Tibial artery (tissue), 4 donors: Measurements from ENCODE around the gene CABLES1.
A peak's percentile ranks its signal among the peaks of the same experiment; 100 is the strongest.

Experiments
- DNase-seq, 2 donors: peaks; one replicate each; pipeline ENCODE4 v3.0.0-alpha.2; 2019
- H3K27ac ChIP-seq, 2 donors: fragments of 200-600 bp; sonication (generic) in 1 of 2; 1 replicate in 1 of 2; 2 replicates in 1 of 2; pipeline ENCODE4 v1.5.1; 2018 to 2019; ENCODE audit warnings: mild to moderate bottlenecking in 1 of 2
- H3K27me3 ChIP-seq, 2 donors: fragments of 200-600 bp; sonication (generic) in 1 of 2; one replicate each; pipeline versions ENCODE4 v1.5.1 to v1.6.0; 2016 to 2019
- H3K36me3 ChIP-seq, 3 donors: fragments of 200-600 bp; sonication (generic) in 2 of 3; one replicate each; pipeline ENCODE4 v1.5.1; 2016 to 2019; ENCODE audit warnings: mild to moderate bottlenecking in 2 of 3
- H3K4me1 ChIP-seq, 4 donors: fragments of 200-600 bp; sonication (generic) in 2 of 4; 1 replicate in 3 of 4; 2 replicates in 1 of 4; pipeline ENCODE4 v1.5.1; 2016 to 2019
- H3K4me3 ChIP-seq, 2 donors: fragments of 200-600 bp; sonication (generic) in 1 of 2; 1 replicate in 1 of 2; 2 replicates in 1 of 2; pipeline ENCODE4 v1.5.1; 2018 to 2019; ENCODE audit warnings: mild to moderate bottlenecking in 2 of 2
- H3K9me3 ChIP-seq, 3 donors: fragments of 200-600 bp; sonication (generic) in 1 of 3; one replicate each; pipeline ENCODE4 v1.5.1; 2016 to 2019
- intact Hi-C: fragments of 100-400 bp; cut with DNase I; formaldehyde crosslinking; loops from one replicate; pipeline ENCODE4 v1.15.0; 2023; ENCODE audit warnings: low total_unique reads
- TF ChIP-seq, protein P1 (sequence below), 2 experiments: fragments of 200-600 bp in 1 of 2; fragments of 450-650 bp in 1 of 2; IDR thresholded peaks; one replicate each; pipeline ENCODE4 v1.5.1; 2017 to 2019; ENCODE audit warnings: antibody characterized with exemption in 2 of 2, mild to moderate bottlenecking in 1 of 2, moderate library complexity in 1 of 2

The CABLES1 gene

DNA sequence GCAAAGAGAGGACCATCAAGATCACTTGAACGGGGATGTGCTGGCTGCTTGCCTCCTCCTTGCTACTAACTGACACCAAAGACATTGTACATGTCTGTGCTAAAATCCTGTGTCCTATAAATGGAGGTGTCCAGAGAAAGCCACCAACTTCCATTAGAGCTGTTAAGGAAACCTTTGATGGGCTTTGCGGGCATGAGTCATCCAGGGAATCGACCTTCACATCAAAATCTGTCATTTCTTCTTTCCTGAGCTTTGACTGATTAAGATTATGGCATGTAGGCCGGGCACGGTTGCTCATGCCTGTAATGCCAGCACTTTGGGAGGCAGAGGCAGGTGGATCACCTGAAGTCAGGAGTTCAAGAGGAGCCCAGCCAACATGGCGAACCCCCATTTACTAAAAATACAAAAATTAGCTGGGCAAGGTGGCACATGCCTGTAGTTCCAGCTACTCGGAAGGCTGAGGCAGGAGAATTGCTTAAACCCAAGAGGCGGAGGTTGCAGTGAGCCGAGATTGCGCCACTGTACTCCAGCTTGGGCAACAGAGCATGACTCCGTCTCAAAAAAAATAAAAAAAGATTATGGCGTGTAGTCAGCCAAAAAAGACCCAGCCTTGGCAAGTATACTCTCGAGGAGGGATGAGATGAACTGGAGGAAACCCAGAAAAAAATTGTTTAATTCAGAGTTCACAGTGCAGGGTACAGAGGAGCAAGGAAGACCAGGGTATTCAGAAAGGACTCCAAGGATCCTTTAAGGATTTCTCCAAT is 115.8 kb downstream of the CABLES1 start:
- Histone ChIP-seq H3K9me3 (no peaks in the 10 kb centered on the region), H3K4me1 (no peaks in the 10 kb centered on the region), H3K4me3 (no peak overlapping the region), H3K27me3 (no peaks in the 10 kb centered on the region), H3K36me3 (peaks cover 0 to 51% (median 38%) of the 10 kb centered on the region in 3 donors), H3K27ac (peak overlapping the region in 1 of 2 donors; percentile 6)
- intact Hi-C loops: no loop called here
- TF ChIP-seq, protein P1, sequence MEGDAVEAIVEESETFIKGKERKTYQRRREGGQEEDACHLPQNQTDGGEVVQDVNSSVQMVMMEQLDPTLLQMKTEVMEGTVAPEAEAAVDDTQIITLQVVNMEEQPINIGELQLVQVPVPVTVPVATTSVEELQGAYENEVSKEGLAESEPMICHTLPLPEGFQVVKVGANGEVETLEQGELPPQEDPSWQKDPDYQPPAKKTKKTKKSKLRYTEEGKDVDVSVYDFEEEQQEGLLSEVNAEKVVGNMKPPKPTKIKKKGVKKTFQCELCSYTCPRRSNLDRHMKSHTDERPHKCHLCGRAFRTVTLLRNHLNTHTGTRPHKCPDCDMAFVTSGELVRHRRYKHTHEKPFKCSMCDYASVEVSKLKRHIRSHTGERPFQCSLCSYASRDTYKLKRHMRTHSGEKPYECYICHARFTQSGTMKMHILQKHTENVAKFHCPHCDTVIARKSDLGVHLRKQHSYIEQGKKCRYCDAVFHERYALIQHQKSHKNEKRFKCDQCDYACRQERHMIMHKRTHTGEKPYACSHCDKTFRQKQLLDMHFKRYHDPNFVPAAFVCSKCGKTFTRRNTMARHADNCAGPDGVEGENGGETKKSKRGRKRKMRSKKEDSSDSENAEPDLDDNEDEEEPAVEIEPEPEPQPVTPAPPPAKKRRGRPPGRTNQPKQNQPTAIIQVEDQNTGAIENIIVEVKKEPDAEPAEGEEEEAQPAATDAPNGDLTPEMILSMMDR (IDR thresholded peaks at IDR 0.05): no peak
- DNase-seq: peak; percentile 73 to 81

GRCh38 chr18:23253630-23254029 is 118.3 kb downstream of the CABLES1 start:
- intact Hi-C loops: no loop called here
- TF ChIP-seq, protein P1 (IDR thresholded peaks at IDR 0.05): no peak
- Histone ChIP-seq H3K4me1 (peaks cover 0 to 5% (median 1%) of the 10 kb centered on the region in 4 donors), H3K27ac (no peak overlapping the region), H3K9me3 (no peaks in the 10 kb centered on the region), H3K36me3 (peaks cover 0 to 58% (median 27%) of the 10 kb centered on the region in 3 donors), H3K4me3 (no peak overlapping the region), H3K27me3 (no peaks in the 10 kb centered on the region)
- DNase-seq: no peak

GRCh38 chr18:23257137-23257536 is 121.9 kb downstream of the CABLES1 start:
- H3K36me3 ChIP-seq: peaks cover 0 to 43% (median 27%) of the 10 kb centered on the region in 3 donors
- no peaks in the 10 kb centered on the region for H3K27me3 ChIP-seq
- intact Hi-C loops: no loop called here
- DNase-seq: no peak
- peak overlapping the region in 1 of 2 donors; percentile 22 for H3K27ac ChIP-seq
- H3K9me3 ChIP-seq: no peaks in the 10 kb centered on the region
- no peak overlapping the region for H3K4me3 ChIP-seq
- TF ChIP-seq, protein P1 (IDR thresholded peaks at IDR 0.05): no peak
- H3K4me1 ChIP-seq: peaks cover 0 to 27% (median 25%) of the 10 kb centered on the region in 4 donors

GRCh38 chr18:23257686-23258565 is 122.6 kb downstream of the CABLES1 start:
- TF ChIP-seq, protein P1 (IDR thresholded peaks at IDR 0.05): no peak
- peak overlapping the region in 1 of 2 donors; percentile 74 for H3K27ac ChIP-seq
- DNase-seq: peak in 1 of 2 donors; percentile 72
- H3K36me3 ChIP-seq: peaks cover 0 to 38% (median 23%) of the 10 kb centered on the region in 3 donors
- H3K4me3 ChIP-seq: no peak overlapping the region
- H3K9me3 ChIP-seq: no peaks in the 10 kb centered on the region
- intact Hi-C loops: no loop called here
- H3K27me3 ChIP-seq: no peaks in the 10 kb centered on the region
- peaks cover 0 to 27% (median 25%) of the 10 kb centered on the region in 4 donors for H3K4me1 ChIP-seq

- Histone ChIP-seq H3K4me3 (no peak overlapping the region), H3K36me3 (peaks cover 0 to 29% (median 14%) of the 10 kb centered on the region in 3 donors), H3K27ac (peak overlapping the region; percentile 74 to 83), H3K4me1 (peaks cover 0 to 27% (median 25%) of the 10 kb centered on the region in 4 donors), H3K9me3 (no peaks in the 10 kb centered on the region), H3K27me3 (no peaks in the 10 kb centered on the region)
- DNase-seq: no peak
- intact Hi-C loops: no loop called here
- TF ChIP-seq, protein P1 (IDR thresholded peaks at IDR 0.05): no peak
Measured at GRCh38 chr18:23258566-23259469, 123.5 kb downstream of the CABLES1 start.
